A673 (cell line): Measurements from ENCODE around the gene ETV6. TPM values are rescaled to one million over a fixed set of nuclear protein-coding genes. Genes with fewer than 3 reads are reported as not detected.

ENCODE experiments used
- BruUV-seq: library from RNA; stranded (reverse); fragments of 400-500 nt; replicated peaks from 2 replicates; lab custom pipeline; 2021; lab: Mats Ljungman, UMichigan
- CTCF ChIA-PET: fragments of 300-600 bp; sonication (Branson Sonifier 250); formaldehyde crosslinking; loops from one replicate; lab custom pipeline; 2022; ENCODE audit warnings: antibody characterized with exemption; lab: Charles Lee
- POLR2A ChIA-PET: fragments of 300-600 bp; sonication (Branson Sonifier 250); formaldehyde crosslinking; loops from one replicate; lab custom pipeline; 2022; ENCODE audit warnings: antibody characterized with exemption; ENCODE audit not compliant: low non-redundant PET; lab: Charles Lee
- DNase-seq: peaks from one replicate; pipeline ENCODE4 v3.0.0-alpha.2; 2015; ENCODE audit warnings: low spot score
- H3K27ac ChIP-seq: fragments of 200-600 bp; sonication (generic); 2 replicates; pipeline ENCODE4 v1.5.1; 2016; ENCODE audit warnings: mixed run types, low read depth, mild to moderate bottlenecking, mixed read lengths, antibody characterized with exemption, low read length; ENCODE audit not compliant: poor library complexity, severe bottlenecking
- H3K27me3 ChIP-seq: fragments of 200-600 bp; sonication (generic); replicated peaks from 2 replicates; pipeline ENCODE4 v1.6.1; 2017; ENCODE audit warnings: mixed run types, low read depth, mild to moderate bottlenecking, mixed read lengths, antibody characterized with exemption, low read length; ENCODE audit not compliant: insufficient read depth, poor library complexity
- H3K36me3 ChIP-seq: fragments of 200-600 bp; sonication (generic); 2 replicates; pipeline ENCODE4 v1.6.1; 2016; ENCODE audit warnings: mixed run types, mild to moderate bottlenecking, mixed read lengths, antibody characterized with exemption, low read length; ENCODE audit not compliant: insufficient read depth, poor library complexity, severe bottlenecking
- H3K4me1 ChIP-seq: fragments of 200-600 bp; sonication (generic); 2 replicates; pipeline ENCODE4 v1.6.1; 2017; ENCODE audit warnings: mixed run types, mild to moderate bottlenecking, mixed read lengths, antibody characterized with exemption, low read length; ENCODE audit not compliant: insufficient read depth, poor library complexity, severe bottlenecking
- H3K4me3 ChIP-seq: fragments of 200-600 bp; sonication (generic); 2 replicates; pipeline ENCODE4 v1.5.1; 2016; ENCODE audit warnings: low read depth, mixed run types, mild to moderate bottlenecking, mixed read lengths, low read length; ENCODE audit not compliant: poor library complexity, severe bottlenecking
- H3K9me3 ChIP-seq: fragments of 200-600 bp; sonication (generic); 2 replicates; pipeline ENCODE4 v1.6.1; 2016; ENCODE audit warnings: mixed run types, low read depth, mild to moderate bottlenecking, mixed read lengths, antibody characterized with exemption, low read length; ENCODE audit not compliant: poor library complexity, severe bottlenecking
- CTCF ChIP-seq: fragments of 300-800, 200-600 bp; sonication (generic); conservative IDR thresholded peaks from 2 replicates; pipeline ENCODE4 v1.5.1; 2017; ENCODE audit warnings: low read depth, mild to moderate bottlenecking, antibody characterized with exemption, low read length, moderate library complexity, mixed read lengths
- EZH2 ChIP-seq: fragments of 200-600 bp; sonication (generic); IDR thresholded peaks from 2 replicates; pipeline ENCODE4 v1.6.1; 2017; ENCODE audit warnings: borderline replicate concordance, low read depth, mild to moderate bottlenecking, mixed read lengths, antibody characterized with exemption, low read length; ENCODE audit not compliant: poor library complexity, severe bottlenecking
- intact Hi-C: fragments of 100-400 bp; cut with micrococcal nuclease; formaldehyde crosslinking; loops from one replicate; pipeline ENCODE4 v1.10.0; 2022; ENCODE audit not compliant: unreplicated experiment
- total RNA-seq: library from RNA; stranded (reverse); gene quantifications from 2 replicates; pipeline ENCODE4 v1.2.3, GENCODE V29; 2021

ETV6 gene
- total RNA-seq, 1 experiment from 2014 or later, result 32.4 TPM

DNA sequence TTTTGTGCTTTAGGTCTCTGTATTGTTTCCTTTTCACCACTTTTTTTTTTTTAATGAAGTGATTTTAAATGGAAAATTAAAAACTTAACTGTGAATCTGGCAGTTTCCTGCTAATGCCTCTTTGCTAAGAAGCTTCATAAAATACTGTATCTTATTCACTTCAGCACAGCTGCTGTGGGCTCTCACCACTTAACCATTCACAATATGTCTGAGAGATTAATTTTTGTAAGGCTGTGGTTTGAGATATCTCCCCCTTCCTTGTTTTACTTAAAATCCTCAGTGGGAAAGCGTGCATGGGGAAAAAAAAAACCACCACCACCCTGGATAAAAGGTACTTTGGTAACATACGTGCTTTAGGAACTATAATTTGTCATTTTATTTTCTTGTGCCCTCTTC lies 115.9 kb downstream of the ETV6 start:
- DNase-seq, result no peak
- ChIA-PET CTCF (no interaction called here), POLR2A (no interaction called here)
- peaks cover 49% of the 10 kb centered on the region for H3K4me1 ChIP-seq
- H3K27ac ChIP-seq, result peak overlapping the region; percentile 97
- no peaks in the 10 kb centered on the region for H3K9me3 ChIP-seq
- no peaks in the 10 kb centered on the region for H3K27me3 ChIP-seq
- BruUV-seq, result no TSS peak
- intact Hi-C loops, result loop anchor here (10.0 kb wide), 1 partner anchor 111 kb away; no protein-coding TSS in a partner anchor
- H3K36me3 ChIP-seq, result no peaks in the 10 kb centered on the region
- TF ChIP-seq CTCF, result no peak
- no peak for TF ChIP-seq EZH2
- peak overlapping the region; percentile 24 for H3K4me3 ChIP-seq

DNA sequence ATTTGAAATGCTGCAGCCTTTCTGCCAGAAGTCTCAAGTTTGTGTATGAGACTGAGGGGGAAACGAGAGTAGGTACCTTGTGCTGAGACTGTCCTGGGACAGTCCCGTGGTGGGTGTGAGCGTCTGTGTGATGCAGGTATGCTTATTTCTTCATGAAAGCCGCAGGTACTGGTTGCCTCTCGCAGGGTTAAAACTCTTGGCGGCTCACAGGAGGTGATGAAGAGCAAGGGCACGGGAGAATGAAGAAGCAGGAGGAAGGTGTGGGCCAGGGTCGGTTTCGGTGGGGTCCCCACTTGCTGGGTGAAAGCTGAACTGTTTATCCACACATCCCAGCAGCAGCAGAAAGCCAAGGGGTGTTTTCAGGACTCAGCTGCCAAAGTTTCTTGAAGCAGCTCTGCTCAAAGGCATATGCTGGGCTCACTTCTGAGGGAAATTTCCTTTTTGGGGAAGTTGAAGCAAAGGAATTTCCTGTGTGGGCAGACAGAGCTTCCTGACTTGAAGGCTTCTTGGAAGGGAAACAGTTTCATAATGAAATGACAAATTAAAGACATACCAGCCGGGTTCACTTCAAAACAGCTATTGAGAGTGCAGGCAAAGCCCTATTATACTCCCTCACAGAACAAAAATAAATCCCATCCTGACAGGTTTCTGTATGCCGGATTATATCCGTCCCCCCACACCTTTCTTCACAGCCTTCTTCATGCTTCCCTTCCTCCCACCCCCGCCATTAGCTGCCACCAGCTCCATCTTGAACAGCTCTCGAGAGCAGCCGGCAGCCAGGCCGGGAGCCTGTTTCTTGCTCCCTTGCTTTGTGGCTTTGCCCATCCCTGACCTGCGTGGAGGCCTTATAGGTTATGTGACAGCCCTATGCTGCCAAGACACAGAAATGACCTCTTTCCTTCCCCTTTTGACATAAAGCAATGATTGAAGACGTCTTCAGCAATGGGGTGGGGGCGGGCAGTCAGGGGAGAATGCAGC lies 116.6 kb downstream of the ETV6 start:
- intact Hi-C loops, result loop anchor here (10.0 kb wide), 1 partner anchor 111 kb away; no protein-coding TSS in a partner anchor
- Histone ChIP-seq H3K4me1 (peaks cover 49% of the 10 kb centered on the region), H3K36me3 (no peaks in the 10 kb centered on the region), H3K27me3 (no peaks in the 10 kb centered on the region), H3K27ac (peak overlapping the region; percentile 97), H3K4me3 (peak overlapping the region; percentile 24), H3K9me3 (no peaks in the 10 kb centered on the region)
- ChIA-PET CTCF (no interaction called here), POLR2A (interaction anchor here (0.7 kb wide), 1 partner anchor 8 kb away, joined by 17 read pairs; no protein-coding TSS in a partner anchor)
- BruUV-seq, result no TSS peak
- TF ChIP-seq EZH2, result no peak
- no peak for TF ChIP-seq CTCF
- DNase-seq, result peak; percentile 94

DNA sequence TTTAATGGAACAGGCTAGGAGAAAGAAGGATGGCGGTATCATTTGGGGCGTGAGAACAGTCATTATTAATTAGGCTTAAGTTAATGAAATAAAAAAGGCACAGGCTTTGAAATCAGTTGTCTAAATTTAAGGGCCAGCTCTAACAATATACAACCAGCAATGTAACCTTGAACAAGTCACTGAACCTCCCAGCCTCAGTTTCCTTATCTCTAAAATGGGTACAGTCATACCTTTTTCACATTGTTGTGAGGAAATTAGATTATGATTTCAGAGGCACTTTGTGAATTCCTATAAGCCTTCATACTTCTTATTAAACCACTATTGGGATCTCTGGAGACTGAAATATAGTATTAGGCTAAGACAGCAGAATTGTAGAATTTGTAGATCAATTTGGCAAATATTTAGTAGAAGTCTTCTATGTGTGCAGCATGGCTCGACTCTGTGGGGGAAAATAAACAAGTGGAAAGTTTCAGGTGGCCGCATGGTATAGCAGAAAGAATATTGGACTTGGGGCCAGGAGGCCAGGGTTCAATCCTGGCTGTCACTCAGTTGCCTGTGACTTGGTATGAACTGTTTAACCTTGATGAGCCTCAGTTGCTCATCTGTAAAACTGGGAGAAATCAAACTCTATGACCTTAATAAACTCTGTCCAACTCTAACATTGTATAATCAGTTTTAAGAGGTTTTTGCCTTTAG lies 117.7 kb downstream of the ETV6 start:
- POLR2A ChIA-PET, result no interaction called here
- DNase-seq, result no peak
- H3K27ac ChIP-seq, result peak overlapping the region; percentile 97
- TF ChIP-seq CTCF (no peak), EZH2 (no peak)
- H3K4me1 ChIP-seq, result peaks cover 49% of the 10 kb centered on the region
- no peak overlapping the region for H3K4me3 ChIP-seq
- intact Hi-C loops, result loop anchor here (10.0 kb wide), 1 partner anchor 112 kb away; no protein-coding TSS in a partner anchor
- H3K27me3 ChIP-seq, result no peaks in the 10 kb centered on the region
- H3K36me3 ChIP-seq, result no peaks in the 10 kb centered on the region
- CTCF ChIA-PET, result no interaction called here
- BruUV-seq, result no TSS peak
- no peaks in the 10 kb centered on the region for H3K9me3 ChIP-seq
